GM23248 (cell line): ENCODE measurements around the gene AGER. TPM values are rescaled to one million over a fixed set of nuclear protein-coding genes. Genes with fewer than 3 reads are reported as not detected.

Source experiments
- DNase-seq: peaks from one replicate; pipeline ENCODE4 v3.0.0-alpha.2; 2015
- H2AFZ ChIP-seq: fragments of 200-600 bp; sonication (generic); 2 replicates; pipeline ENCODE4 v1.6.1; 2016; ENCODE audit warnings: antibody characterized with exemption
- H3F3A ChIP-seq: fragments of 200-600 bp; sonication (generic); 2 replicates; pipeline ENCODE4 v1.6.1; 2016; ENCODE audit warnings: mild to moderate bottlenecking, antibody characterized with exemption, mixed run types; ENCODE audit not compliant: insufficient read depth
- H3K27ac ChIP-seq: fragments of 200-600 bp; sonication (generic); 2 replicates; pipeline ENCODE4 v1.5.1; 2016; ENCODE audit warnings: mild to moderate bottlenecking
- H3K27me3 ChIP-seq: fragments of 200-600 bp; sonication (generic); replicated peaks from 2 replicates; pipeline ENCODE4 v1.6.1; 2016; ENCODE audit warnings: mild to moderate bottlenecking; ENCODE audit not compliant: insufficient read depth
- H3K36me3 ChIP-seq: fragments of 200-600 bp; sonication (generic); 2 replicates; pipeline ENCODE4 v1.6.1; 2016; ENCODE audit warnings: low read depth, mild to moderate bottlenecking
- H3K4me1 ChIP-seq: fragments of 200-600 bp; sonication (generic); 2 replicates; pipeline ENCODE4 v1.6.1; 2016; ENCODE audit warnings: mild to moderate bottlenecking; ENCODE audit not compliant: insufficient read depth
- H3K4me2 ChIP-seq: fragments of 200-600 bp; sonication (generic); one replicate; pipeline ENCODE4 v1.6.1; 2016; ENCODE audit warnings: mild to moderate bottlenecking; ENCODE audit not compliant: unreplicated experiment
- H3K4me3 ChIP-seq: fragments of 200-600 bp; sonication (generic); 2 replicates; pipeline ENCODE4 v1.5.1; 2016; ENCODE audit warnings: mild to moderate bottlenecking
- H3K79me2 ChIP-seq: fragments of 200-600 bp; sonication (generic); 2 replicates; pipeline ENCODE4 v1.6.1; 2016; ENCODE audit warnings: mild to moderate bottlenecking; ENCODE audit not compliant: insufficient read depth
- H3K9ac ChIP-seq: fragments of 200-600 bp; sonication (generic); 2 replicates; pipeline ENCODE4 v1.6.1; 2016; ENCODE audit warnings: mild to moderate bottlenecking
- H3K9me2 ChIP-seq: fragments of 200-600 bp; sonication (generic); 2 replicates; pipeline ENCODE4 v1.6.1; 2016; ENCODE audit warnings: mixed run types, mild to moderate bottlenecking, moderate library complexity; ENCODE audit not compliant: insufficient read depth
- H3K9me3 ChIP-seq: fragments of 200-600 bp; sonication (generic); one replicate; pipeline ENCODE4 v1.6.1; 2017; ENCODE audit warnings: low read depth
- H4K20me1 ChIP-seq: fragments of 200-600 bp; sonication (generic); 2 replicates; pipeline ENCODE4 v1.6.0; 2016; ENCODE audit not compliant: insufficient read depth
- EZH2 ChIP-seq: fragments of 200-600 bp; sonication (generic); IDR thresholded peaks from 2 replicates; pipeline ENCODE4 v1.6.1; 2018; ENCODE audit warnings: antibody characterized with exemption, mild to moderate bottlenecking; ENCODE audit not compliant: insufficient read depth, poor library complexity, severe bottlenecking
- EZH2phosphoT487 ChIP-seq: fragments of 200-600 bp; sonication (generic); IDR thresholded peaks from 2 replicates; pipeline ENCODE4 v1.6.1; 2018; ENCODE audit warnings: antibody characterized with exemption, moderate library complexity, mild to moderate bottlenecking, low read depth; ENCODE audit not compliant: insufficient read depth
- WGBS, 2 experiments: methylation state at CpG; one replicate each; pipeline ENCODE4 v1.1.6; 2015 to 2017; ENCODE audit warnings: low lambda C conversion rate in 2 of 2, low coverage in 1 of 2; ENCODE audit errors: missing lambda C conversion rate in 2 of 2; 5-methylcytosine and 5-hydroxymethylcytosine counted together
- in situ Hi-C: fragments of 300-500 bp; cut with MboI; formaldehyde crosslinking; loops from 2 replicates; pipeline ENCODE4 v1.15.0; 2020
- microRNA-seq: library from miRNA; unstranded; fragments of <30 nt; microRNA quantifications from one replicate; pipeline ENCODE4, GENCODE V29; 2016; ENCODE audit warnings: borderline number of aligned reads
- polyA plus RNA-seq: library from polyadenylated mRNA; unstranded; fragments of >200 nt; fragmentation: Nextera tagmentation; extraction: Ambion mirVana; gene quantifications from 2 replicates; pipeline ENCODE4 v1.2.1, GENCODE V29; 2016
- small RNA-seq: library from RNA; depleted of rRNA; stranded (forward); fragments of <200 nt; gene quantifications from one replicate; pipeline ENCODE3, GENCODE V24; 2014; ENCODE audit warnings: low read depth, low replicate concordance
- total RNA-seq: library from RNA; depleted of rRNA; stranded (reverse); fragments of >200 nt; shearing (Covaris generic); gene quantifications from 2 replicates; pipeline ENCODE4 v1.2.3, GENCODE V29; 2014; rRNA removed

The AGER gene
- total and polyA plus RNA-seq, 2 experiments from 2014 or later: 0.22 to 1.4 TPM

GRCh38 chr6:32131439-32131948 is 52.6 kb downstream of the AGER start:
- H3K4me1 ChIP-seq: peaks cover 30% of the 10 kb centered on the region
- TF ChIP-seq EZH2phosphoT487 (no peak), EZH2 (no peak)
- no peaks in the 10 kb centered on the region; the same call in 1 of the 2 replicates for H3F3A ChIP-seq
- DNase-seq: no peak
- H3K9ac ChIP-seq: no peak overlapping the region
- peaks cover under 1% of the 10 kb centered on the region; the same call in 1 of the 2 replicates for H3K36me3 ChIP-seq
- no peak overlapping the region for H3K4me2 ChIP-seq
- in situ Hi-C loops: no loop called here
- H4K20me1 ChIP-seq: no peaks in the 10 kb centered on the region
- H3K79me2 ChIP-seq: peaks cover 29% of the 10 kb centered on the region
- no peaks in the 10 kb centered on the region for H3K27me3 ChIP-seq
- WGBS, 2 experiments: 92 to 94% methylated on average over 14 of the region's 14 CpGs
- H3K9me3 ChIP-seq: no peaks in the 10 kb centered on the region
- H2AFZ ChIP-seq: no peak overlapping the region
- H3K27ac ChIP-seq: no peak overlapping the region
- H3K9me2 ChIP-seq: no peaks in the 10 kb centered on the region
- no peak overlapping the region for H3K4me3 ChIP-seq

Small RNAs within 50 kb of the gene (microRNA-seq; reads per million reads assigned to microRNA genes)
- gene MIR6721: 2.0 reads per million
- not detected for gene MIR6833

Small RNAs within 50 kb of the gene (small RNA-seq; reads per million reads assigned to genes)
- gene AL662884.1 (not detected), gene MIR6833 (not detected)

Other genes starting within 250 kb of the AGER start
- gene CFB, start 238.2 kb downstream of the AGER start, total RNA-seq: 4.4 and 7.3 TPM in 2 replicates
- gene CFB, start 238.2 kb downstream of the AGER start, polyA plus RNA-seq: 3.4 and 3.9 TPM in 2 replicates
- 62.9 and 77.9 TPM in 2 replicates for gene NELFE, start 225.3 kb downstream of the AGER start, total RNA-seq
- gene NELFE, start 225.3 kb downstream of the AGER start, polyA plus RNA-seq: 108 and 114 TPM in 2 replicates
- 54.9 and 65.4 TPM in 2 replicates for gene SKIC2, start 225.1 kb downstream of the AGER start, total RNA-seq
- gene SKIC2, start 225.1 kb downstream of the AGER start, polyA plus RNA-seq: 46.9 and 47.7 TPM in 2 replicates
- gene DXO, start 212.1 kb downstream of the AGER start, total RNA-seq: 24.2 and 31.0 TPM in 2 replicates
- 23.3 and 26.6 TPM in 2 replicates for gene DXO, start 212.1 kb downstream of the AGER start, polyA plus RNA-seq
- 4.8 and 5.3 TPM in 2 replicates for gene C4A, start 202.2 kb downstream of the AGER start, total RNA-seq
- 1.3 and 2.4 TPM in 2 replicates for gene C4A, start 202.2 kb downstream of the AGER start, polyA plus RNA-seq
- 4.5 and 6.4 TPM in 2 replicates for gene C4B, start 169.5 kb downstream of the AGER start, total RNA-seq
- 1.1 and 2.6 TPM in 2 replicates for gene C4B, start 169.5 kb downstream of the AGER start, polyA plus RNA-seq
- not detected in 2 replicates for gene CYP21A2, start 145.8 kb downstream of the AGER start, total RNA-seq
- gene CYP21A2, start 145.8 kb downstream of the AGER start, polyA plus RNA-seq: not detected in 2 replicates
- gene TNXB, start 74.9 kb downstream of the AGER start, total RNA-seq: 23.5 and 23.8 TPM in 2 replicates
- gene TNXB, start 74.9 kb downstream of the AGER start, polyA plus RNA-seq: 5.2 TPM in 2 replicates
- 33.3 and 37.3 TPM in 2 replicates for gene ATF6B, start 56.0 kb downstream of the AGER start, total RNA-seq
- gene ATF6B, start 56.0 kb downstream of the AGER start, polyA plus RNA-seq: 51.7 and 54.1 TPM in 2 replicates
- gene FKBPL, start 54.0 kb downstream of the AGER start, total RNA-seq: 2.9 and 5.3 TPM in 2 replicates
- 6.2 and 6.9 TPM in 2 replicates for gene FKBPL, start 54.0 kb downstream of the AGER start, polyA plus RNA-seq
- 1.2 TPM in 1 of 2 replicates, not detected in the other for gene PRRT1, start 32.3 kb downstream of the AGER start, total RNA-seq
- 2.1 and 2.2 TPM in 2 replicates for gene PRRT1, start 32.3 kb downstream of the AGER start, polyA plus RNA-seq
- gene PPT2, start 30.1 kb downstream of the AGER start, total RNA-seq: 12.8 and 16.2 TPM in 2 replicates
- gene PPT2, start 30.1 kb downstream of the AGER start, polyA plus RNA-seq: 10.3 and 14.3 TPM in 2 replicates
- gene EGFL8, start 19.7 kb downstream of the AGER start, total RNA-seq: 2.2 and 6.2 TPM in 2 replicates
- 2.6 and 3.8 TPM in 2 replicates for gene EGFL8, start 19.7 kb downstream of the AGER start, polyA plus RNA-seq
- gene AGPAT1, start 8.2 kb downstream of the AGER start, total RNA-seq: 57.2 and 71.2 TPM in 2 replicates
- gene AGPAT1, start 8.2 kb downstream of the AGER start, polyA plus RNA-seq: 36.9 and 39.7 TPM in 2 replicates
- 48.1 and 48.2 TPM in 2 replicates for gene RNF5, start 5.8 kb downstream of the AGER start, total RNA-seq
- 58.8 and 63.2 TPM in 2 replicates for gene RNF5, start 5.8 kb downstream of the AGER start, polyA plus RNA-seq
- gene PBX2, start 5.9 kb upstream of the AGER start, total RNA-seq: 25.4 and 27.6 TPM in 2 replicates
- gene PBX2, start 5.9 kb upstream of the AGER start, polyA plus RNA-seq: 2.6 and 3.1 TPM in 2 replicates
- 5.4 and 7.7 TPM in 2 replicates for gene GPSM3, start 8.4 kb upstream of the AGER start, total RNA-seq
- 6.8 and 7.3 TPM in 2 replicates for gene GPSM3, start 8.4 kb upstream of the AGER start, polyA plus RNA-seq
- gene NOTCH4, start 39.8 kb upstream of the AGER start, total RNA-seq: 0.38 and 0.65 TPM in 2 replicates
- gene NOTCH4, start 39.8 kb upstream of the AGER start, polyA plus RNA-seq: 1.2 TPM in 2 replicates
- not detected in 2 replicates for gene TSBP1, start 187.7 kb upstream of the AGER start, total RNA-seq
- not detected in 2 replicates for gene TSBP1, start 187.7 kb upstream of the AGER start, polyA plus RNA-seq
- not detected in 2 replicates for gene BTNL2, start 222.9 kb upstream of the AGER start, total RNA-seq
- not detected in 2 replicates for gene BTNL2, start 222.9 kb upstream of the AGER start, polyA plus RNA-seq